Naive thymus-derived CD4-positive, alpha-beta T cell (primary cell): ENCODE results near the gene GRM8. TPM values are rescaled to one million over a fixed set of nuclear protein-coding genes. Genes with fewer than 3 reads are reported as not detected.
"Not testable (repeated sequence)": the region's sequence is repeated elsewhere in the genome, so short reads cannot be mapped to it uniquely, and the experiment has no call there.

Experiments
- ATAC-seq: fragments of 150-1000 bp; cut with Tn5 transposase; 2 replicates; pipeline ENCODE4 v1.10.0; 2021; ENCODE audit warnings: mild to moderate bottlenecking, moderate library complexity
- CTCF ChIA-PET: fragments of 350-600 bp; sonication (Branson Sonifier 250); formaldehyde crosslinking; loops from one replicate; lab custom pipeline; 2021; ENCODE audit warnings: antibody characterized with exemption; lab: Charles Lee
- POLR2A ChIA-PET: fragments of 350-600 bp; sonication (Branson Sonifier 250); formaldehyde crosslinking; loops from one replicate; lab custom pipeline; 2021; ENCODE audit warnings: antibody characterized with exemption, inconsistent platforms; lab: Charles Lee
- DNase-seq, 9 donors: peaks; one replicate each; pipeline versions ENCODE4 v3.0.0 to v3.0.0-alpha.2; 2020 to 2022; ENCODE audit warnings: mixed read lengths in 1 of 9
- H3K27ac ChIP-seq: one replicate; pipeline ENCODE4 v1.7.0; 2013; ENCODE audit warnings: mild to moderate bottlenecking, low read depth, low read length, moderate library complexity
- H3K27me3 ChIP-seq, 2 donors: one replicate each; pipeline ENCODE4 v1.7.0; 2013; ENCODE audit warnings: low read length in 2 of 2, mild to moderate bottlenecking in 2 of 2, moderate library complexity in 2 of 2; ENCODE audit not compliant: control insufficient read depth in 2 of 2, insufficient read depth in 2 of 2
- H3K36me3 ChIP-seq, 3 experiments: 1 replicate in 2 of 3; 2 replicates in 1 of 3; pipeline ENCODE4 v1.7.0; 2013; ENCODE audit warnings: low read length in 3 of 3, mild to moderate bottlenecking in 3 of 3, moderate library complexity in 1 of 3; ENCODE audit not compliant: insufficient read depth in 3 of 3, control insufficient read depth in 2 of 3
- H3K4me1 ChIP-seq, 2 donors: one replicate each; pipeline ENCODE4 v1.7.0; 2013; ENCODE audit warnings: low read length in 2 of 2, mild to moderate bottlenecking in 2 of 2, moderate library complexity in 1 of 2; ENCODE audit not compliant: control insufficient read depth in 2 of 2, insufficient read depth in 2 of 2
- H3K4me3 ChIP-seq: 2 replicates; pipeline ENCODE4 v1.7.0; 2013; ENCODE audit warnings: mild to moderate bottlenecking, low read length
- H3K9me3 ChIP-seq, 3 experiments: 1 replicate in 2 of 3; 2 replicates in 1 of 3; pipeline ENCODE4 v1.7.0; 2013; ENCODE audit warnings: low read length in 3 of 3; ENCODE audit not compliant: control insufficient read depth in 2 of 3
- H3K27ac Mint-ChIP-seq, 9 donors: one replicate each; pipeline ENCODE4 v1.8.0; 2020 to 2022; ENCODE audit warnings: mixed read lengths in 9 of 9, mild to moderate bottlenecking in 8 of 9, moderate library complexity in 5 of 9, inconsistent platforms in 2 of 9
- H3K27me3 Mint-ChIP-seq, 5 donors: one replicate each; pipeline ENCODE4 v1.8.0; 2021 to 2022; ENCODE audit warnings: mixed read lengths in 5 of 5, mild to moderate bottlenecking in 1 of 5
- H3K36me3 Mint-ChIP-seq, 5 donors: one replicate each; pipeline ENCODE4 v1.8.0; 2020 to 2022; ENCODE audit warnings: mixed read lengths in 5 of 5, mild to moderate bottlenecking in 3 of 5, inconsistent platforms in 1 of 5
- H3K4me1 Mint-ChIP-seq, 7 donors: one replicate each; pipeline ENCODE4 v1.8.0; 2020 to 2022; ENCODE audit warnings: mixed read lengths in 7 of 7, mild to moderate bottlenecking in 3 of 7, inconsistent platforms in 1 of 7
- H3K4me3 Mint-ChIP-seq, 10 donors: one replicate each; pipeline ENCODE4 v1.8.0; 2020 to 2022; ENCODE audit warnings: mild to moderate bottlenecking in 10 of 10, mixed read lengths in 10 of 10, moderate library complexity in 6 of 10, inconsistent platforms in 2 of 10
- H3K9me3 Mint-ChIP-seq, 11 donors: one replicate each; pipeline ENCODE4 v1.8.0; 2020 to 2022; ENCODE audit warnings: mixed read lengths in 11 of 11, mild to moderate bottlenecking in 4 of 11, inconsistent platforms in 1 of 11, moderate library complexity in 1 of 11
- intact Hi-C, 2 donors: fragments of 100-400 bp; cut with micrococcal nuclease; formaldehyde crosslinking; loops; one replicate each; pipeline ENCODE4 v1.15.1; 2023
- polyA plus RNA-seq, 2 donors: library from polyadenylated mRNA; unstranded; fragments of 300-500 nt; fragmentation: Illumina TruSeq; gene quantifications; one replicate each; pipeline ENCODE4 v1.2.3, GENCODE V29; 2021
- total RNA-seq, 6 experiments: library from RNA in 5 of 6; stranded (reverse) in 5 of 6; gene quantifications; 1 replicate in 5 of 6; 2 replicates in 1 of 6; pipeline ENCODE4 v1.2.3 and lab custom pipeline; 2021 to 2026

Gene GRM8
- total and polyA plus RNA-seq, 7 experiments from 2014 or later, result not detected

DNA sequence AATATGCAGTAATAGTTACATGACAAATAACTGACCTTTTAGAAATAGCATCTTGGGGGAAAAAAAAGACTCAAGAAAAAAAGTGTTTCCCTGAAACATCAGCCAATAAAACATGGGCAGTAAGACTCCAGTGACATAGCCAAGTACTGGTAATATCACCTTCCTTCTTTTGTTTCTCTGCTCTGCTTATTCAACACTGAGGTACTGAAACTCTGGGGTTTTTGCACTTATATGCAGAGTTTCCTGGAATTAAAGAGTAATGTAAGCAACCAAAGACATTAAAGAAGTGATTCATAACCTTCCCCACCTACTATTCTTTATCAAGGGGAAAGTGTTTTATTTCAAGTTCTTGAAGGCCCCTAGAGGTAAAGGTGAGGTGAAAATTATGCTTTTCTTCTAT, 414.5 kb downstream of the GRM8 start:
- Histone ChIP-seq H3K27ac (no peak overlapping the region), H3K4me3 (no peak overlapping the region), H3K4me1 (no peaks in the 10 kb centered on the region), H3K9me3 (no peaks in the 10 kb centered on the region), H3K36me3 (no peaks in the 10 kb centered on the region), H3K27me3 (no peaks in the 10 kb centered on the region)
- CTCF ChIA-PET, result no interaction called here
- H3K4me1 Mint-ChIP-seq, result no peaks in the 10 kb centered on the region
- H3K27me3 Mint-ChIP-seq, result peaks cover 0 to 7% (median 0%) of the 10 kb centered on the region in 5 donors
- DNase-seq, result no peak
- H3K36me3 Mint-ChIP-seq, result no peaks in the 10 kb centered on the region
- peaks cover 0 to 6% (median 0%) of the 10 kb centered on the region in 11 donors for H3K9me3 Mint-ChIP-seq
- POLR2A ChIA-PET, result no interaction called here
- no peak overlapping the region for H3K4me3 Mint-ChIP-seq
- no peak for ATAC-seq
- intact Hi-C loops, result no loop called here
- H3K27ac Mint-ChIP-seq, result no peak overlapping the region

DNA sequence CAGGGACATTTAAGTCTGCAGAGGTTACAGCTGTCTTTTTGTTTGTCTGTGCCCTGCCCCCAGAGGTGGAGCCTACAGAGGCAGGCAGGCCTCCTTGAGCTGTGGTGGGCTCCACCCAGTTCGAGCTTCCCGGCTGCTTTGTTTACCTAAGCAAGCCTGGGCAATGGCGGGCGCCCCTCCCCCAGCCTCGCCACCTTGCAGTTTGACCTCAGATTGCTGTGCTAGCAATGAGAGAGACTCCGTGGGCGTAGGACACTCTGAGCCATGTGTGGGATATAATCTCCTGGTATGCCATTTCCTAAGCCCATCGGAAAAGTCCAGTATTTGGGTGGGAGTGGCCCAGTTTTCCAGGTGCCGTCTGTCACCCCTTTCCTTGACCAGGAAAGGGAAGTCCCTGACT, 421.5 kb downstream of the GRM8 start:
- H3K36me3 ChIP-seq, H3K27ac ChIP-seq, CTCF ChIA-PET, H3K27ac Mint-ChIP-seq, H3K4me3 Mint-ChIP-seq, H3K27me3 ChIP-seq, H3K9me3 ChIP-seq, H3K4me3 ChIP-seq, H3K27me3 Mint-ChIP-seq, ATAC-seq, intact Hi-C loops, H3K4me1 ChIP-seq, H3K36me3 Mint-ChIP-seq, H3K4me1 Mint-ChIP-seq, POLR2A ChIA-PET, DNase-seq: not testable (repeated sequence)
- H3K9me3 Mint-ChIP-seq, result peaks cover 0 to 11% (median 4%) of the 10 kb centered on the region in 11 donors

DNA sequence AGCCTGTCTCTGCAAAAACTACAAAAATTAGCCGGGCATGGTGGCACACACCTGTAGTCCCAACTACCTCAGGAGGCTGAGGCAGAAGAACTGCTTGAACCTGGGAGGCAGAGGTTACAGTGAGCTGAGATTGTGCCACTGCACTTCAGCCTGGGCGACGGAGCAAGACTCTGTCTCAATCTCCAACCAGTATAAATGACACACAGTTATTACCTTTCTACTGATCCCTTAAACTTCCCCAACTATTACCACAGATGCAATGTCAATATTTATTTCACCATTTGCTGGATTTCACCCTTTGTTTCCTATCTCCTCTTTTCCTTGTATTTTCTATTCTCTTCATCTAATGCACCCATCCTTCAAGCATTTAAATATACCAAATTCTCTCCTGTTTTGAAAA, 431.8 kb downstream of the GRM8 start:
- Histone ChIP-seq H3K9me3 (no peaks in the 10 kb centered on the region), H3K27me3 (no peaks in the 10 kb centered on the region), H3K27ac (no peak overlapping the region), H3K4me3 (no peak overlapping the region), H3K4me1 (no peaks in the 10 kb centered on the region), H3K36me3 (no peaks in the 10 kb centered on the region)
- ATAC-seq, result no peak
- H3K4me1 Mint-ChIP-seq, result no peaks in the 10 kb centered on the region
- no peaks in the 10 kb centered on the region for H3K36me3 Mint-ChIP-seq
- CTCF ChIA-PET, result no interaction called here
- H3K4me3 Mint-ChIP-seq, result no peak overlapping the region
- intact Hi-C loops, result no loop called here
- no peak for DNase-seq
- H3K9me3 Mint-ChIP-seq, result peaks cover 0 to 4% (median 0%) of the 10 kb centered on the region in 11 donors
- H3K27ac Mint-ChIP-seq, result no peak overlapping the region
- H3K27me3 Mint-ChIP-seq, result peaks cover 0 to 17% (median 5%) of the 10 kb centered on the region in 5 donors
- POLR2A ChIA-PET, result no interaction called here

DNA sequence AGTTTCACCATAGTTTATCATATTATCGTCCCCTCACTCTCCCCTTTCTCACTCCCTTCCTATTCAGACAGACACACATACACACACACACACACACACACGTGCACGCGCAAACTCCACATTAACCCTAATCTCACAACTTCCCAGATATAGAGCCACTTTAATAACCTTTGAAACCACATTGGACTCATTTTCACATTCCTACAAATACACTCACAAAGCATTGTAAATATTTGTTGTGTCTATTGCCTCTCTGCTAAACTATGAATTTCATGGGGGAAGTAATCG, 433.6 kb downstream of the GRM8 start:
- Histone ChIP-seq H3K27me3 (no peaks in the 10 kb centered on the region), H3K27ac (no peak overlapping the region), H3K9me3 (no peaks in the 10 kb centered on the region), H3K4me1 (no peaks in the 10 kb centered on the region), H3K4me3 (no peak overlapping the region), H3K36me3 (no peaks in the 10 kb centered on the region)
- intact Hi-C loops, result no loop called here
- DNase-seq (no peak), ATAC-seq (no peak)
- Mint-ChIP-seq H3K4me1 (no peaks in the 10 kb centered on the region), H3K27ac (no peak overlapping the region), H3K9me3 (peaks cover 0 to 3% (median 0%) of the 10 kb centered on the region in 11 donors), H3K4me3 (no peak overlapping the region), H3K27me3 (peaks cover 0 to 17% (median 5%) of the 10 kb centered on the region in 5 donors), H3K36me3 (no peaks in the 10 kb centered on the region)
- ChIA-PET CTCF (no interaction called here), POLR2A (no interaction called here)

DNA sequence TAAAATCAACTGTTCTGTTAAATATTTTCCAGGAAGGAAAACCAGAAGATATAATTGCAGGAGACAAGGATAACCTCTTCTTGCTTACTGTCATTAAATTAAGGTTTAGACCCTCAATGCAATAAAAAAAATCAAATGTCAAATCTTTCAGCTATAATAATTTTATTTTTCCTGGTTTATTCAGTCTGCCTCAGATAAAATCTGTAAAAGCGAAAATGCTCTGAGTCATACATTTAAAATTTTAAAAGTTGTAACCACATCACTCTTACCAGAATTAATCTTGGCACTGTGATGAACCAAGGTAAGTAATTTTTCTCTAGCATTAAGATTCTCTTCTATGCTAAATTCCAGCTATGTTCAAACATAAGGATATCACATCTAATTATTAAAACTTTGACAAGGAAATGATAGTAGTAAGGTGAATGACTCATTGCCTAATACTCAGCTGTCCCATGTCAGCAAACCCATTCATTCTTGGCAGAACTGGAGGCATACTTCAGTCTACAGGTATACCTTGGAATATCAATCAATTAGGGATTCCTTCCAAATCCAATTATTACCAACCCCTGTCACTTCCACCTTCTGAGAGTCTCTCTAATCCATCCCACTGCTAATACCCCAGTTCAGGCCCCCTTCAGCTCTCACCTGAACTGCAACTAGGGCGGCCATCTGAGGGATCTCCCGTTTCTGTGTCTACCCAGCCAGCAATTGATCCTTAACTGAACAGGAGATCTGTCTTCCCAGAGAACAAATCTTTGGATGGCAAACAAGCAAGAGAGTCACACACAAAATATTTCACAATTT, 434.1 kb downstream of the GRM8 start:
- DNase-seq (no peak), ATAC-seq (no peak)
- no peak overlapping the region for H3K27ac ChIP-seq
- H3K9me3 ChIP-seq, result no peaks in the 10 kb centered on the region
- intact Hi-C loops, result no loop called here
- Mint-ChIP-seq H3K9me3 (peaks cover 0 to 3% (median 0%) of the 10 kb centered on the region in 11 donors), H3K36me3 (no peaks in the 10 kb centered on the region), H3K27ac (no peak overlapping the region), H3K27me3 (peaks cover 0 to 17% (median 5%) of the 10 kb centered on the region in 5 donors), H3K4me1 (no peaks in the 10 kb centered on the region), H3K4me3 (no peak overlapping the region)
- no peaks in the 10 kb centered on the region for H3K36me3 ChIP-seq
- CTCF ChIA-PET, result no interaction called here
- POLR2A ChIA-PET, result no interaction called here
- no peaks in the 10 kb centered on the region for H3K4me1 ChIP-seq
- no peaks in the 10 kb centered on the region for H3K27me3 ChIP-seq
- H3K4me3 ChIP-seq, result no peak overlapping the region

DNA sequence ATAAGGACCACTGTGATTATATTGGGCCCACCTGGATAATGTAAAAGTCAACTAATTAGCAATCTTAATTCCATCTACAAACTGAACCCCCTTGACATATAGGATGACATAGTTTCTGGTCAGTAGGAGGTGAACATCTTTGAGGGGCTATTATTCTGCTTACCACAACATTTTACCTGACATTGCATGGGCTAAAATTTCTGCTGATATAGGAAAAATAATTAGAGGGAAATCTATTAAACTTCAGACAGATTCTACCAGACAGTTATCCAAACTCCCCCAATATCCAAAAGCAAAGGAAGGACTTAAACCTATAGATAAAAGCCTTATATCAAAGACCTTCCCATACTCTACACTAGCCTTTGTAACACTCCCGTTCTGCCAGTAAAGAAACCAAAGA, 443.6 kb downstream of the GRM8 start:
- no peak overlapping the region for H3K4me3 ChIP-seq
- H3K9me3 Mint-ChIP-seq, result peaks cover 0 to 8% (median 0%) of the 10 kb centered on the region in 11 donors
- H3K4me1 ChIP-seq, result no peaks in the 10 kb centered on the region
- no peaks in the 10 kb centered on the region for H3K4me1 Mint-ChIP-seq
- no peaks in the 10 kb centered on the region for H3K36me3 ChIP-seq
- CTCF ChIA-PET, result no interaction called here
- no peak overlapping the region for H3K27ac Mint-ChIP-seq
- ATAC-seq (no peak), DNase-seq (no peak)
- no peak overlapping the region for H3K27ac ChIP-seq
- H3K9me3 ChIP-seq, result no peaks in the 10 kb centered on the region
- POLR2A ChIA-PET, result no interaction called here
- H3K36me3 Mint-ChIP-seq, result no peaks in the 10 kb centered on the region
- intact Hi-C loops, result loop anchor here in 1 of 2 donors (5.0 to 10.0 kb wide), 2 partner anchors 433 to 636 kb away; no protein-coding TSS in a partner anchor
- H3K27me3 Mint-ChIP-seq, result peaks cover 0 to 25% (median 5%) of the 10 kb centered on the region in 5 donors
- H3K4me3 Mint-ChIP-seq, result no peak overlapping the region
- no peaks in the 10 kb centered on the region for H3K27me3 ChIP-seq

DNA sequence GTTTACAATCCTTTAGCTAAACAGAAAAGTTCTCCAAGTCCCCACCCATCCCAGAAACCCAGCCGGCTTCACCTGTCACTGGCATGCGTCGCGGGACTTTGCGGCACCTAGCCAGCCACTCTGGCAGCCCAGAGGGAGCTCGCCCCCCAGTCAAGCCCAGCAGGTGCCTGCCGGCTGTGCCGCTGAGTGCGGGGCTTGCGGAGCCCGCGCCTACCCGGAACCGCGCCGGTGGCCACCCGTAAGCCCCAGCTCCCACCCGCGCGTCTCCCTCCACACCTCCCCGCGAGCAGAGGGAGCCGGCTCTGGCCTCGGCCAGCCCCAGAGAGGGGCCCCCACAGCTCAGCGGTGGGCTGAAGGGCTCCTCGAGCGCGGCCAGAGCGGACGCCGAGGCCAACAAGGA, 446.1 kb downstream of the GRM8 start:
- intact Hi-C loops, result loop anchor here in 1 of 2 donors (5.0 to 10.0 kb wide), 2 partner anchors 436 to 638 kb away; no protein-coding TSS in a partner anchor
- Histone ChIP-seq H3K4me3 (no peak overlapping the region), H3K9me3 (peaks cover 0 to 8% (median 0%) of the 10 kb centered on the region in 3 experiments), H3K27ac (no peak overlapping the region), H3K27me3 (no peaks in the 10 kb centered on the region), H3K36me3 (no peaks in the 10 kb centered on the region), H3K4me1 (no peaks in the 10 kb centered on the region)
- H3K4me3 Mint-ChIP-seq, result no peak overlapping the region
- H3K36me3 Mint-ChIP-seq, result no peaks in the 10 kb centered on the region
- peaks cover 0 to 8% (median 0%) of the 10 kb centered on the region in 11 donors for H3K9me3 Mint-ChIP-seq
- H3K27me3 Mint-ChIP-seq, result peaks cover 0 to 25% (median 8%) of the 10 kb centered on the region in 5 donors
- ATAC-seq (no peak), DNase-seq (no peak)
- ChIA-PET CTCF (no interaction called here), POLR2A (no interaction called here)
- H3K27ac Mint-ChIP-seq, result no peak overlapping the region
- no peaks in the 10 kb centered on the region for H3K4me1 Mint-ChIP-seq
